SK-N-SH treated with all-trans-retinoic acid at 6 μM for 48 hours (cell line): ENCODE data around the gene SLC6A4.

Source experiments
- ESRRG ChIP-seq: fragments of 250-450 bp; sonication (Bioruptor Pico); IDR thresholded peaks from 2 replicates; pipeline ENCODE4 v1.6.1; 2021; ENCODE audit warnings: mild to moderate bottlenecking
- TF ChIP-seq, protein P1 (sequence below): fragments of 250-450 bp; sonication (Bioruptor Pico); IDR thresholded peaks from 2 replicates; pipeline ENCODE4 v1.5.1; 2020; ENCODE audit warnings: low read depth, mild to moderate bottlenecking, moderate library complexity
- TF ChIP-seq, protein P2 (sequence below): fragments of 250-450 bp; sonication (Bioruptor Pico); IDR thresholded peaks from 2 replicates; pipeline ENCODE4 v1.8.0; 2020; ENCODE audit warnings: mild to moderate bottlenecking, moderate library complexity, borderline replicate concordance

DNA sequence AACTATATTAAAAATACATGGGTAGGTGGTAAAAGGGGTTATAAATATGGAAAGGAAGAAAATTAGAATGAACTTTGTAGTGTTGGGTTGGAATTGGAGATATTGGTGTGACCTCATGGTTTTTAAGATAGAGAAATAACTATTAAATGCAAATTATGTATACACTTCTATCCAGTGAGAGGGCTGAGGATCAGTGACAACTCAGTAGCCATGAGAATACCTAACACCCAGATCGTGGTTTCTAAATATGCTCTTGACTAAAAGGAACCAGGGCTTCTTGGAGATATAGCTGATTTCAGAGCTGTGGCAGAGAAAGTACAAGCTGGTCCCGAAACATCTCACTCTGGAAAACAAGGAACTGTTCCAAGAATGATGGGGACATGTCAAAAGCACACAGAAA, 44.4 kb downstream of the SLC6A4 start:
- TF ChIP-seq, protein P1, sequence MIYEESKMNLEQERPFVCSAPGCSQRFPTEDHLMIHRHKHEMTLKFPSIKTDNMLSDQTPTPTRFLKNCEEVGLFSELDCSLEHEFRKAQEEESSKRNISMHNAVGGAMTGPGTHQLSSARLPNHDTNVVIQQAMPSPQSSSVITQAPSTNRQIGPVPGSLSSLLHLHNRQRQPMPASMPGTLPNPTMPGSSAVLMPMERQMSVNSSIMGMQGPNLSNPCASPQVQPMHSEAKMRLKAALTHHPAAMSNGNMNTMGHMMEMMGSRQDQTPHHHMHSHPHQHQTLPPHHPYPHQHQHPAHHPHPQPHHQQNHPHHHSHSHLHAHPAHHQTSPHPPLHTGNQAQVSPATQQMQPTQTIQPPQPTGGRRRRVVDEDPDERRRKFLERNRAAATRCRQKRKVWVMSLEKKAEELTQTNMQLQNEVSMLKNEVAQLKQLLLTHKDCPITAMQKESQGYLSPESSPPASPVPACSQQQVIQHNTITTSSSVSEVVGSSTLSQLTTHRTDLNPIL (CRISPR knock-in tag) = no peak
- TF ChIP-seq, protein P2, sequence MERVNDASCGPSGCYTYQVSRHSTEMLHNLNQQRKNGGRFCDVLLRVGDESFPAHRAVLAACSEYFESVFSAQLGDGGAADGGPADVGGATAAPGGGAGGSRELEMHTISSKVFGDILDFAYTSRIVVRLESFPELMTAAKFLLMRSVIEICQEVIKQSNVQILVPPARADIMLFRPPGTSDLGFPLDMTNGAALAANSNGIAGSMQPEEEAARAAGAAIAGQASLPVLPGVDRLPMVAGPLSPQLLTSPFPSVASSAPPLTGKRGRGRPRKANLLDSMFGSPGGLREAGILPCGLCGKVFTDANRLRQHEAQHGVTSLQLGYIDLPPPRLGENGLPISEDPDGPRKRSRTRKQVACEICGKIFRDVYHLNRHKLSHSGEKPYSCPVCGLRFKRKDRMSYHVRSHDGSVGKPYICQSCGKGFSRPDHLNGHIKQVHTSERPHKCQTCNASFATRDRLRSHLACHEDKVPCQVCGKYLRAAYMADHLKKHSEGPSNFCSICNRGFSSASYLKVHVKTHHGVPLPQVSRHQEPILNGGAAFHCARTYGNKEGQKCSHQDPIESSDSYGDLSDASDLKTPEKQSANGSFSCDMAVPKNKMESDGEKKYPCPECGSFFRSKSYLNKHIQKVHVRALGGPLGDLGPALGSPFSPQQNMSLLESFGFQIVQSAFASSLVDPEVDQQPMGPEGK (CRISPR knock-in tag) = no peak
- no peak for TF ChIP-seq ESRRG (CRISPR knock-in tag)
